ENCODE data around the gene SFPQ. TPM values are rescaled to one million over a fixed set of nuclear protein-coding genes. Genes with fewer than 3 reads are reported as not detected.

Gene SFPQ
- total RNA-seq, 3 donors from 2014 or later, result 249 to 314 (median 269) TPM

GRCh38 chr1:35180776-35181374 is 12.1 kb downstream of the SFPQ start:
- no peak for DNase-seq (ENCODE audit: low spot score in 2 of 2)
- H3K9me3 ChIP-seq, result no peaks in the 10 kb centered on the region
- H3K27ac ChIP-seq, result no peak overlapping the region
- peaks cover 18% of the 10 kb centered on the region for H3K36me3 ChIP-seq
- TF ChIP-seq CTCF (IDR thresholded peaks at IDR 0.05) (no peak), POLR2A (IDR thresholded peaks at IDR 0.05) (no peak), POLR2AphosphoS5 (IDR thresholded peaks at IDR 0.05) (no peak)
- peaks cover 0 to 8% of the 10 kb centered on the region in 2 donors for H3K4me1 ChIP-seq
- H3K4me3 ChIP-seq, result no peak overlapping the region
- intact Hi-C loops (cut with DNase I; ENCODE audit: low total_unique reads), result no loop called here
- H3K27me3 ChIP-seq, result no peaks in the 10 kb centered on the region

GRCh38 chr1:35179908-35180307 is 13.0 kb downstream of the SFPQ start:
- TF ChIP-seq CTCF (IDR thresholded peaks at IDR 0.05), result no peak
- TF ChIP-seq POLR2A (IDR thresholded peaks at IDR 0.05), result no peak
- no peak for TF ChIP-seq POLR2AphosphoS5 (IDR thresholded peaks at IDR 0.05)
- Histone ChIP-seq H3K27ac (no peak overlapping the region), H3K4me3 (no peak overlapping the region), H3K4me1 (peaks cover 0 to 5% of the 10 kb centered on the region in 2 donors), H3K9me3 (no peaks in the 10 kb centered on the region), H3K36me3 (peaks cover 17% of the 10 kb centered on the region), H3K27me3 (no peaks in the 10 kb centered on the region)
- intact Hi-C loops (cut with DNase I; ENCODE audit: low total_unique reads), result no loop called here
- no peak for DNase-seq (ENCODE audit: low spot score in 2 of 2)

- Histone ChIP-seq H3K27me3 (no peaks in the 10 kb centered on the region), H3K4me3 (no peak overlapping the region), H3K27ac (no peak overlapping the region), H3K36me3 (peaks cover 9% of the 10 kb centered on the region), H3K4me1 (peaks cover 0 to 3% of the 10 kb centered on the region in 2 donors), H3K9me3 (no peaks in the 10 kb centered on the region)
- DNase-seq (ENCODE audit: low spot score in 2 of 2), result no peak
- TF ChIP-seq POLR2AphosphoS5 (IDR thresholded peaks at IDR 0.05) (no peak), CTCF (IDR thresholded peaks at IDR 0.05) (no peak), POLR2A (IDR thresholded peaks at IDR 0.05) (no peak)
- intact Hi-C loops (cut with DNase I; ENCODE audit: low total_unique reads), result no loop called here
Measured at GRCh38 chr1:35178874-35179380, 14.0 kb downstream of the SFPQ start.

GRCh38 chr1:35178295-35178695 is 14.7 kb downstream of the SFPQ start:
- H3K4me1 ChIP-seq, result no peaks in the 10 kb centered on the region
- TF ChIP-seq CTCF (IDR thresholded peaks at IDR 0.05) (no peak), POLR2A (IDR thresholded peaks at IDR 0.05) (no peak), POLR2AphosphoS5 (IDR thresholded peaks at IDR 0.05) (no peak)

GRCh38 chr1:35177237-35177786 is 15.6 kb downstream of the SFPQ start:
- TF ChIP-seq POLR2A (IDR thresholded peaks at IDR 0.05) (no peak), POLR2AphosphoS5 (IDR thresholded peaks at IDR 0.05) (no peak), CTCF (IDR thresholded peaks at IDR 0.05) (no peak)
- Histone ChIP-seq H3K27ac (no peak overlapping the region), H3K27me3 (no peaks in the 10 kb centered on the region), H3K9me3 (no peaks in the 10 kb centered on the region), H3K36me3 (peaks cover 9% of the 10 kb centered on the region), H3K4me3 (no peak overlapping the region), H3K4me1 (no peaks in the 10 kb centered on the region)
- intact Hi-C loops (cut with DNase I; ENCODE audit: low total_unique reads), result no loop called here
- no peak for DNase-seq (ENCODE audit: low spot score in 2 of 2)

More at GRCh38 chr1:35178295-35178695, 14.7 kb downstream of the SFPQ start:
- intact Hi-C loops (cut with DNase I; ENCODE audit: low total_unique reads), result no loop called here
- H3K9me3 ChIP-seq, result no peaks in the 10 kb centered on the region
- no peak overlapping the region for H3K4me3 ChIP-seq
- H3K36me3 ChIP-seq, result peaks cover 9% of the 10 kb centered on the region
- H3K27ac ChIP-seq, result no peak overlapping the region
- DNase-seq (ENCODE audit: low spot score in 2 of 2), result no peak
- no peaks in the 10 kb centered on the region for H3K27me3 ChIP-seq
